DMS53 (cell line): Measurements from ENCODE around the gene FOXP4.

ENCODE experiments used
- DNase-seq: peaks from one replicate; lab custom pipeline; 2025; lab: John Stamatoyannopoulos, UW

FOXP4 gene, protein sequence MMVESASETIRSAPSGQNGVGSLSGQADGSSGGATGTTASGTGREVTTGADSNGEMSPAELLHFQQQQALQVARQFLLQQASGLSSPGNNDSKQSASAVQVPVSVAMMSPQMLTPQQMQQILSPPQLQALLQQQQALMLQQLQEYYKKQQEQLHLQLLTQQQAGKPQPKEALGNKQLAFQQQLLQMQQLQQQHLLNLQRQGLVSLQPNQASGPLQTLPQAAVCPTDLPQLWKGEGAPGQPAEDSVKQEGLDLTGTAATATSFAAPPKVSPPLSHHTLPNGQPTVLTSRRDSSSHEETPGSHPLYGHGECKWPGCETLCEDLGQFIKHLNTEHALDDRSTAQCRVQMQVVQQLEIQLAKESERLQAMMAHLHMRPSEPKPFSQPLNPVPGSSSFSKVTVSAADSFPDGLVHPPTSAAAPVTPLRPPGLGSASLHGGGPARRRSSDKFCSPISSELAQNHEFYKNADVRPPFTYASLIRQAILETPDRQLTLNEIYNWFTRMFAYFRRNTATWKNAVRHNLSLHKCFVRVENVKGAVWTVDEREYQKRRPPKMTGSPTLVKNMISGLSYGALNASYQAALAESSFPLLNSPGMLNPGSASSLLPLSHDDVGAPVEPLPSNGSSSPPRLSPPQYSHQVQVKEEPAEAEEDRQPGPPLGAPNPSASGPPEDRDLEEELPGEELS

DNA sequence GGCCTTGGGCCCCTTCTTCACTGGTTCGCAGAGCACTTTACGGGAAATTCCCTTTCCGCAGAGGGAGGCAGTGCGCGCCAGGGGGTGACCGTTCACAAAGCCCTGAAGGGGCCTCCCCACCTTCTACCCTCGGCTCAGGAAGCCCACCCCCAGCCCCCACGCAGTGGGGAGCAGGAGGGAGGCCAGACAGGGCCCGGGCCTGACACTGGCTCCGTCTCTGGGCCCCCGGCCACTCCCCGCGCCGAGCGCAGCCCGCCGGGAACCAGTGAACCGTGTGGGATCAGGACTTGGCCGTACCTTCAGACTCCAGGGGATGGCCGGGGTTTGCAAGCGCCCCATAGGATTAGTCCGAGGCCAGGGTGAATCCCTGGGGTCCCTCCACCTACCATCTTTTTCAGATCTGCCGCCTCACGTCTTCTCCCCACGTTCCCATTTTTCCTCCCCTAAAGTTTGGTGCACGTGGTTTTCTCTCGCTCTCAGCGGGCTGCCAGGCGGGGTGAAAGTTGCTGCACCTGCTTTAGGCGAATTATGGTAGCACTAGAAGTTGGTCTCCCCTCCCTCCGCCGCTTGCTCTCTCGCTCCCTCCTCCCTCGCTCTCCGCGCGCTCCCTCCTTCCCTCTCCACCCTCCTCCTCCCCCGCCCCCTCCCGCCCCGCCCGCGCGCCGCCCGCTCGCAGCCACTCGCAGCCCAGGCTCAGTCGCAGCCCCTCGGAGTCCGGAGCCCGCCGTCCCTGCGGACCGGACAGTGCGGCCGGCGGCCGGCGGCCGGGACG is at the start of gene FOXP4:
Gene FOXP4, plus strand, starts transcription at position 679 of the 772 bp plus-strand sequence. CDS start 19,380 bp downstream, outside the sequence.
- peak; percentile 97 for DNase-seq

DNA sequence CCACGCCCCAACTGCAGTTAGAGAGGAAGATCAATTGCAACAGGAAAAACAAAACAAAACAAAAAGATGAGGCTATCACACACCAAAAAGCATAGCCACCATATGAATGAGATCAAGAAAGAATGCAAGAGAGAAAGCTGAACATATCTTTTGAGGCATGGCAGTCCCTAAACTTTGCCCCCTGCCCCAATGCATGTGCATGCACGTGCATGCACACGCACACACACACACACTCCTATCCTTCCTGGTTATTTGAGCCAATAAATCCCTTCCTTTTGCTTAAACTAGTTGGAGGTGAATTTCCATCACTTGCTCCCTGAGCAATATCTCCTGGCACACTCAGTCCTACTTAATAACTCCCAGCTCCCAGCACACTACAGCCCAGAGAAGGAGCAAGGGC is 48.6 kb upstream of the FOXP4 start:
- no peak for DNase-seq

DNA sequence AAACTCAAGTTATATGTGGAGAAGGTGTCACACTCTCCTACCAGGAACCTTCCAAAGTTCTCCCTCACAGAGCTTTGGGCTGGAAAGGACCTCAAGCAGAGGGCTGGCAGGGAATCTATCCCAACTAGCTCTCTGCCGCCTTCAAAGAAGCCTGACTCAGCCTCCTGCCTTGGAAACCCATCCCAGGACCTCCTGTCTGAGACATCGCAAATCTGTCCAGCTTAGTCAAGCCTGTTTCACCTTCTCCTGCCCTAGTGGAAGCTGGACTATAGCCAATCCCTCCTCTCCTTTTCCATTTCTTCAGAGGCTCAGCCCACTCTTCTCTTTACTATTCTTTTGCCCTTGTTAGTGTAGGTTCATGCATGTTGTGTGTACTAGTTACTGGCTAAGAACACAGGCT is 48.2 kb upstream of the FOXP4 start:
- DNase-seq = no peak

DNA sequence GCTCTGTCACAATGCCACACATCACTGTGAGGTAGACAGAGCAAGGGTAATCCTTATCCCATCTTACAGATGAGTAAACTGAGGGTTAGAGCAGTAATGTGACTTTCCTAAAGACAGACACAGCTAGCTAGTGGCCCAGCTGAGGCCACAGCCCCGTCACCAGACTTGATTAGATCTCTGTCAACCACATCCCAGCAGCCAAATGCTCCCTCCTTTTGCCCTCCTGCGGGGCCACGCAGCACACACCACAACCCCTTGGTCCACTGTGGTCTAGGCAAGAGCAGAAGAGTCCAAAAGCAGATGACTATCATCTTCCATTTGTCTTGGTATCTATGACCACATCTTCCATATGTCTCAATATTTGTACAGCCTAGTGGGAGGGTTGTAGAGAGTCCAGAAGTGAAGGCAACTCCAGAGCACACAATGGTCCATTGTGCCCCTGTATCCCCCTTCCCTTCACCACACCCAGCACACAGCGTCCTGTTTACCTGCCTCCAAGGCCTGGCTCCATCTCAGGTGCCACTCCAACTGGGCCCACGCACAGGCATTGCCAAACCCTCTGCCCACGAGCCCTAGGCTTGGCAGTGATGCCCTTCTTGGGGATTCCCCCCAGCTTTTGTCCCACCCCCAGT is 47.1 kb upstream of the FOXP4 start:
- no peak for DNase-seq

DNA sequence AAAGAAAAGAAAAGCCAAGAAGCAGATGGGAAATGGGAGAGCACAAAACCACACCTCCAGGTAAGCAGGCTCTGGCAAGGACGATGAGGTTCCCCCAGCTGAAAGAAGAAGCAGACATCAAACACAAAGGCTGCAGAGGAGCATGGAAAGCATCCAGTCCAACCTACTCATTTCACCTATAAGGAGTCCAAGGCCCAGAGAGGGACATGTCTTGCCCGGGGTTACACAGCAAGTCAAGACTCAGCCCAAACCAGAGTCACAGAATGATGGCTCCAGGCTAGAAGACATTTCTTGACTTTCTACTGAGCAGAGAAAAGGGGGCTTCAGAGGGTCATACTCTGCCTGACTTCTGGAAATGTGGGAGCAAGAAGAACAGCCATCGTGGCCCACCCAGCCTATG is 45.6 kb upstream of the FOXP4 start:
- no peak for DNase-seq

DNA sequence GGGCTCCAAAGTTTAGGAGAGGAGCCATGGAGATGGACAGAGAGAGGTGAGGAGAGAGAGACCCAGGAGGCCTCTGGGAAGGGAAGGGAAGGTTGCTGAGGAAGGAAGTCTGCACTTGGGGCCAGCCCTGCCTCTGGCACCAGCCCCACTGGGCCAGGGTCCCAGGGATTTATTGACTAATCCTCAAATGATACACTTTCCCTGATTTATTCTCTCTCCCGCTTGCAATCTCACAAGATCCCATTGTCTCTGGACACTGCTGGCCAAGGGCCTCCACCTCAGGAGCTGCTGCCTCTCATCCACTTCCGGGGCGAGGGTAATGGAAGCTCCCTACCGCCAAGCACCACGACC is 43.6 kb upstream of the FOXP4 start:
- no peak for DNase-seq

DNA sequence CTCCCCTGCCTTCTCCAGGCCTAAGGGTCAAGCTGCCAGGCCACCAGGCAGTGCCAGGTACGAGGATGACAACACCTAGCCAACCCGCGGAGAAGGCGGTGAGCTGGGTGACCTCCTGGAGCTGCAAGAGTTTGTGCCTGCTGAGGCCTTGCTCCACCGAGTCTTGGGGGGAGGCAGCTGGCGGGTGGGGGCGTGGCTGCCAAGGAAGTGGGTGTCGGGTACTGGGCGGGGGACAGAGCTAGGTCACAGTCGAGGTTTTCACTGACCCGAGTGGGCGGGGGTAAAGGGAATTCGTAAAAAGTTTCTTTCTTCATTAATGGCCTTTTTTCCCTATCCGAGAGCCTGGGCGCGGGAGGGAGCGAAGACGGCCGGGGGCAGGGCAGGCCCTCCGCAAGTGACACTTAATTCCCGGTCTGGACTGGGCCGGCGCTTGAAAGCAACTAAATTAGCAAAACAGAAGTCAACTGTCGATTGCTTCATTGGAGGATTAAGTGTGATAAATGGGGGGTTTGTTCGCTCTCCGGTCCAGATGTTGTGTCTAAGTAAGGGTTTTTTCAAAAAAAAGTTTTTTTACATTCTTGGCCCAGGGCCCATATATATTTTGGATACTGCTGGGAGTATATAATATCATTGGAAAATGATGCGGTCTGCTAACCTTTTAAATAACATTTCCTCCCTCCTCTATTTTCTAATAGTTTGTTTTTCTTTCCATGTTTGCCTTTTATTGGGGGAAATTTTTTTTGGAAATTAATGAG is 43.1 kb upstream of the FOXP4 start:
- no peak for DNase-seq

DNA sequence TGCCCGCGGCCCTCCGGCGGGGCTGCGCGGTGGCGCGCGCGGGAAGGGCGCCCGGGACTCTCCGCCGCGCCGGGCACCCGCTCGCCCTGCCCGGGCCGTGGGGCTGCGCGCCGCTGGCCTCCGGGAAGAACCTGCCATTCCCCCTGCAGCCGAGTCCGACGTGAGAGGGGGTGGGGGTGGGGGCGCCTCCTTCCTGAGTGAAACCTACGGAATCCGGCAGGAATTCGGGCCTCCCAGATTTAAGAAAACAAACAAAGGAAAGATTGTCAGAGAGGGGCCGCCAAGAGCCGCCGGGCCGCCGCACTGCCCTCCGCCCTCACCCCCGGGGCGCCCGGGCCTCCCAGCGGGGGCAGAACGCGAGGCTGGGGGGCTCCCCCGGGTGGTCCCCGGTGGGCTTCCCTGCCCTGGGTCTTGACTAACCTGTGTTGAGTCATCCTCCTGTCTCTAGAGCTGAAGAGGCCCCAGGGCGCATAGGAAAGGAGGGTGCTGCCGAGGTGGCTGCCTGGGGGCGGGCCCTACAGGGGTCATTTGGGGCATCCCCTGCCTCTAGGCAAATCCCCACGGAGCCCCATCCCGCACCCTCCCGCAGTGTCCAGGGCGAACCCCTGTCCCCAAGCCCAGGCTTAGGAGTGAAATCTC is 42.2 kb upstream of the FOXP4 start:
- DNase-seq = peak; percentile 62

DNA sequence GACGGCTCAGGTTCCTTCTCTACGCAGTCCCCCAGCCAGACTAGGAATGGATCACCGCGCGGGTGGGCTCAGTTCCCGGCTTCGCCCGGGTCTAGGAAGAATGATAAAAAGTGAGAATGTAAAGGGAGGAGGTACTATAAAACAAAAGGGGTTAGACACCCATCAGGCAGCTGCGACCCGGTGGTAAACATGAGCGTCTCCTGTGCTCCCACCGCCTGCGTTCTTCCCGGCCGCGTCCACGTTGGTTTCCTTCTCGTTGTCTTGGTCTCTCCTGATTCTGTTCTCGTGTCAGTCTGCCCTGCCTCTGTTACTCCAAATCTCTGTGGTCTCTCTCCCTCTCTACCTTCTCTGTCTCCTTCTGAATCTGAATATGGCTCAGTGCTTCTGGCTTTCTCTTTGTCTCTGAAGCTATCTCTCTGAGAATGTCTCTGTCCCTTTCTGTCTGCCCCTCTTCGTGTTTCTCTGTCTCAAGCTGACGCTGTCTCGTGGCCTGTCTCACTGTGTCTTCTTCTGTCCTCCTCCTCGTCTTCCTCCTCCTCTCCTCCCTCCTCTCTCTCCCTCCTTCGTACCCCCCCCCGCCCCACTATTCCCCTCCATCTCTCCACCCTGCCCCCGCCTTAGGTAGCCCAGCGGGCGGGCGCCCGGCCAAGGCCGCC is 41.6 kb upstream of the FOXP4 start:
- peak; percentile 74 for DNase-seq

DNA sequence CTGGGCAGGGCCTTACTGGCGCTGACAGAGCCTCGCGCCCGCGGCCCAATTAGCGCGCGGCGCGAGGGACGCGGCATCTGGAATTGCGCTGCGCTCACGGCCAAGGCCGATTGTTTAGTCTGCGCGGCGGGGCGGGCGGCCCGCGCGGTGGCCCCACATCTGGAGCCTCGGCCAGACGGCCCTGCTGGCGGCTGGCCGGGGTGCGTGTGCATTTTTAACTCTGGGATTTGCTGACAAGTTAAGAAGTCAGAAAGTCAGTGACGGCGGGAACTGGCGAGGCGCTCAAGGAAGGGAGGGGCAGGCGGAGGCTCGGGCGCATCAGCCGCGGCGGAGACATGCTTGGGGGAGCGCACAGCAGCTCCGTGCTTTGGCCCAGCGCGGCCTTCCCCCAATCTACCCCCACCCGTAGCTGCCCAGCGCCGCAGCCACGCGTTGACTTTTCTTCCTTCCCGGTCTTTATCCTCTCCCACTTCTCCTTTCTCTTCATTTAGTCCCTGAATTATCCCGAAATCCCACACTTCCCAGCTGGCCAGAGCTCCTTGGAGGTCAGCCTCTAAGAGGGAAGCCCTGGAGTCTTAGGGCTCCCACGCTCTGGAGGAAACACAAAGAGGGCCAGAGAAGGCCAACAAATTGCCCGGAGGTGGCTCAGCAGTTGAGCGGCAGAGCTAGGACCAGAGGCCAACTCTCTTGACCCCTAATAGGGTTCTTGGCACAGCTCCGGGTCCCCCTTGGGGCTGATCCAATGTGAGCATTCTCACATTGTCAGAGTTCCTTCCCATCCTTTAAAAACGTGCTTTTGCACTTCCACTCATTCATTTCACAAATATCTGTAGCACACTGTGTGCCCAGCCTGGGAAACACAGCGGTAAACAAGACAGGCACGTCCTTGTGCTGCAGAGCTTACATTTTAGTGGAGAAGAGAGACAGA is 40.8 kb upstream of the FOXP4 start:
- DNase-seq = peak; percentile 83

DNA sequence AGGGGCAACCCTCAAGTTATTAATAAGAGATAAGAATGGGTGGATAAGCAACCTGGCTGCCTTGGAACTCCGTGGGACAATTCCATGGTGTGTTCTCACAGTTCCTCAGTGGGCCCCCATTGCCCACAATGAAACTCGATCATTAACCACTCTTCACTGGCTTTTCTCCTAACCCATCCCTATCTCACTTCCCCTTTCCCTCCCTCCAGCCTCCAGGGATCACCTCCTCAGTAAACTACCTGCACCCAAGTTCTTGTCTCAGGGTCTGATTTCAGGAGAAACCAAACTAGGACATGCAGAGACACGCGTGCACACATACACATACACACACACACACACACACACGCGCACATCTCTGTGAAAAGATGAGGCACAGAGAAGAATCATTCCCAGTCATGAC is 37.7 kb upstream of the FOXP4 start:
- DNase-seq = no peak

DNA sequence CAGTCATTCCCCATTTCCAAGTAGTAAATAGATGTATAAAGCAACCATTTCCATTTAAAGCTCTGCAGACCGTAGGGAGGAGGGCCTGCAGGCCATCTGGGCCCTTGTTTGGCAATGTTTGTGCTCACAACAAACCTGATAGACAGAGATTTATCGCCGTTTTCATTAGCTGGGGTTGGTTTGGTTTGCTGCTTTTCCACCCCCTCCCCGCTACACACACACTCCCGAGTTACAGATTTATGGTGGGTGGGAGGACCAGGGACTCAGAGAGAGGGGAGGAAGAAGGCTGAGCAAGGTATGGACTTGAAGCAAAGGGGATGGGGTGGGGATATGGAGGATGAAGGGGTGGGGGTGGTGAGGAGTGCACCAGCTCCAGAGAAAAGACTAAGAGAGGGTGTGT is 36.6 kb upstream of the FOXP4 start:
- DNase-seq = no peak

DNA sequence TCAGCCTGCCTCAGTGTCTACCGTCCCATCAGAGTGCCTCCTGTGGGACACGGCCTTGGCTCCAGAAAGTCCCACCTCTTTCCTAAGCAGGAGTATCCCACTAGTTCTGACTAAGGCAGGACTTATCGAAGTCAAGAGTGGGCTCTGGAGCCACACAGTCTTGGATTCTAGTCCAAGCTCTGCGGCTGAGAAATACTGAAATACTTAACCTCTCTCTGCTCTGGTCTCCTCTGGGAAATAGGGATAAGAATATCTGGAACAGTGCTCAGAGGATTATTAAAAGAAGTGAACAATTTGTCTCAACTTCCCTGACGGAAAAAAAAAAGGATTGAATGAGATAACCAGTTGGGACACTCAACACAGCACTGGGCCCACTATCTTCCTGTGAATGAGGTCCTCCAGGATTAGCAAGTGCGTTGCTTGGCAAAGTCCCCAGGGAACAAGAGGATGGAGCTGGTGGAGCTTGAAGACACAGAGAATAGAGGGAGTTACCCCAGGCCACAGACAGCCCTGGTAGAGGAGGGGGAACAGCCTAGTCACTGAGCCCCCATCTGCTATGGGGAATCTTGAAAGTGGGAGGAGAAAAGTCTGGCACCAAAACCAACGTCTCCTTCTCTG is 34.6 kb upstream of the FOXP4 start:
- DNase-seq = no peak

DNA sequence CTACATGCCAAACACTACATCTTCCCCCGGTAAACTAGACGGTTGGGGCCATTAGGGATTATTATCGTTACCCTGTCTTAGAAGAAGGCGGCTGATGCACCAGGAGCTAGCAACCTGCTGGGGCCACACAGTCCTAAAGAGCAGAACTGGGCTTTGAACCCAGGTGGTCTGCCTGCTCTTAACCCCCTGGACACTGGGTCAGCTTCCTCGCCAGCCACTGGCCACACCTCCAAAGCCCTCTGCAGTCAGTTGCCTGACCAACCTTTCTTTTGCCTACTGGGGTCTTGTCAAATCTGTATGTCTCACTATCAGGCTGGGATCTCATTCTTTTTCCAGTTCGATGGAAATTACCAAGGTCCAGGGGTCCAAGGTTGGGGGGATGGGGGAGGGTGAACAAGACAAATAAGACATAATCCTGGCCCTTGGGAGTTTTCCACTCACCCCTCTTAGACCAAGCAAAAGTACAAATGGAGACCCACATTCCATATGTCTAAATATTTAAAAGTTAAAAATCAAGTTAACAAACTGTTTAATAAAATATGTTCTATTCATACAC is 34.0 kb upstream of the FOXP4 start:
- no peak for DNase-seq

DNA sequence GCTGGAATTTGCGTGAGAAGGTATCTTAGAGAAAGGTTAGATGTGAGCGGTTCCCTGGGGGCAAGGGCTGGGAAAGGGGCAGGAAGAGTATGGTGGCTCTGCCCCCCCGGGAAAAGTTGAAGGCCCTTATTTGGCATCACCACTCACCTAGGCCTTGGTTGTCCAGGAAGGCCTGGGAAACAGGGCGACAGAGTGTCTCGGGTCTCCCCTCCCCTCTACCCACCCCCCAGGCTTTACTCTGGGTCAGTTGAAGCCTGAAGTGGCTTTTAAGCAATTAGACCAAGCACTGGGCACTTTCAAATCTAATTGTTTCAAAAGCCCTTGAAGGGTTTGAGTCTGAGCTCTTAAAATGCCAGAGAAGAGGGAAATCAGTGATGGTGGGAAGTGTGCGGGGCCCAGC is 30.2 kb upstream of the FOXP4 start:
- DNase-seq = no peak

DNA sequence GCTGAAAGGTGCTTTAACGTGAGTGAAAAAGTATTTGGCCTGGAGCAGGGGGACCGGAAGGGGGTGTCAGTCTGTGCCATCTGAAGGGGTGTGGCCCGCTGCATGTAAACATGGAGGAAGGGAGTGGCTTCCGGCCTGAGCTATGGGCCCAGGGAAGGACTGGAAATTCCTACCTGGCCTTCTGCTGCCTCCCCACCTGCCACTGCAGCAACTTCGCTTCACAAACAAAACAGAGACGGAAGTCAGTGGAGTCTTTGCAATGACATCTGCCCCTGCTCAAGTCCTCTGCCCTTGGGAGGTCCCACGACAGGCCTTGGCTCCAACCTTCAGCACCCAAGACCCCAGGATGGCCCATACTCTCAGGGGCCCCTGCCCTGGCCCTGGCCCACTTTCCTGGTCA is 28.1 kb upstream of the FOXP4 start:
- DNase-seq = peak; percentile 54

DNA sequence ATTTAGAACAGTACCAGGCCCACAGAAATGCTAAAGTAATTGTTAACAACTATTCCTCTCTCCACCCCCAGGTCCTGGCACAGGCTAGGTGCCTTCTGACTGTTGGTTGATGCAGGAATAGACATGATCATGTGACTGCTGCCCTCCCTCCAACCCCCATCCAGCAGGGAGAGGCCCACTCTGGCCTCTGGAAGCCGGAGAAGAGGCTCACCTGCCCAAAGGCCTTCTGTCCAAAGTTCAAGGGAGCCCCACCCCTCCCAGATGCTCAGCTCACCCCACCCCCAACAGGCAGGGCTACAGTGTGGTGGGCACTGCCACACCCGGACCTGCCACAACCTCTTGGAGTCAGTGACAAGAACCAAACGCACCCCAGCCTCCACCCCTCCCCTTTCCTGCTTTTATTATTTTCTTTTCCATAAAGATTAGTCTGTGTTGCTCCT is 26.9 kb upstream of the FOXP4 start:
- DNase-seq = peak; percentile 69
